ENCODE measurements around the gene MTCL1. TPM values are rescaled to one million over a fixed set of nuclear protein-coding genes. Genes with fewer than 3 reads are reported as not detected.
A peak's percentile ranks its signal among the peaks of the same experiment; 100 is the strongest.

Gene MTCL1
- total and polyA plus RNA-seq, 2 of the 8 experiments (the other 6 are each of a cell fraction or from before 2014, with no cell fraction given), result 16.6 to 60.8 TPM

DNA sequence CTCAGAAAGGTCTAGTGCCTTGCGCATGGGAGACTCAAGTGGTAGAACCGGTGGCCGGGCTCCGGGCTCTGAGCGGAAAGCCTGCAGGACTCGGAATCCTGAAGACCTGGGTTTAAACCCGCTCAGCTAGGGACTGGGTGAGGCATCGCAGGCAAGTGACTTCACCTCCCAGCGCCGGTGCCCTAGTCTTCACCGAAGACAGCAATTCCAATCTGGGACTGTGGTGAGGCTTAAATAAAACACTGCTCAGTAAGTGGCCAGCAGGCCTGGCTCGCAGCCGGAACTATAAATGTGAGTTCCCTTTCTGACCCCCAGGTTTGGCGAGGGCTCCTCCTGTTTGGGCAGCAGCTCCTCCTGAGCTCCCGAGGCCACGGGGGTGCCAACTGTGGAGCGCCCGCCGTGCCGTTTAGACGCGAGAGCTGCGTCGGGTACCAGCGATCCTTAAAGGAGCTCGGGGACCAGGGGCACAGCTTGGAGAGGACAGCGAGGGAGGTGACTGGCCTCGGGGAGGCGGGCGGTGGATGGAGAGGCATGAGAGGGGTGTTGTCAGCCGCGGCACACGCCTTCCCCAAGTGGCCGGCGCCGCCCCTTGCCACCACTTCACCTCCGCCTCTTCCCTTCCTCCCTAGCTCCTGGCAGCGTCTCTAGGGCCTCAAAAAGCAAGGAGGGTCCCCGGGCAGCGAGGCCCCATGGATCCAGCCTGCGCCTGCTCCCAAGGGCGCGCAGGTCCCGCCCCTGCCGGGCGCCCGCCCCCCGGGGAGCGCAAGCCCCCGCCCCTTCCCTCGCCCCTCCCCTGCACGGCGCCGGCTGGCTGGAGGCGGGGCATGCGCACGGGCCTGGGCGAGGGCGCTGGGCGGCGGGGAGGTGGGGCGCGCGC is 757 bp upstream of the MTCL1 start (continued):
- TF ChIP-seq POLR2A (IDR thresholded peaks at IDR 0.05; ENCODE audit: control extremely low read depth in 1 of 2, low read depth in 2 of 2, low read length in 2 of 2), result peak in 1 of 2 experiments; percentile 45; a peak in 1 of 3 replicates
- TF ChIP-seq RNF2 (IDR thresholded peaks at IDR 0.05; ENCODE audit: borderline replicate concordance, low read depth, low read length, missing control alignments, poor library complexity, severe bottlenecking), result no peak
- TF ChIP-seq SUZ12 (IDR thresholded peaks at IDR 0.05; ENCODE audit: low read length), result no peak
- no peak for TF ChIP-seq CBX8 (IDR thresholded peaks at IDR 0.05; ENCODE audit: borderline replicate concordance, low read depth, low read length)
- no peak for TF ChIP-seq MAFK (IDR thresholded peaks at IDR 0.05; ENCODE audit: low read depth, low read length)
- no peak for TF ChIP-seq CTBP2 (IDR thresholded peaks at IDR 0.05; ENCODE audit: borderline replicate concordance, insufficient read depth, insufficient read length, low read length)
- no peak for TF ChIP-seq HDAC6 (IDR thresholded peaks at IDR 0.05; ENCODE audit: low read depth, low read length)
- TF ChIP-seq KDM1A (IDR thresholded peaks at IDR 0.05; ENCODE audit: borderline replicate concordance, low read length), result no peak
- no peak for TF ChIP-seq TAF7 (optimal IDR thresholded peaks at IDR 0.05; ENCODE audit: borderline replicate concordance, low read depth, low read length)
- no peak for TF ChIP-seq FOSL1 (IDR thresholded peaks at IDR 0.05; ENCODE audit: insufficient read depth, low read depth, low read length)
- peak; percentile 85 for TF ChIP-seq KDM4A (IDR thresholded peaks at IDR 0.05; ENCODE audit: low read depth, low read length, severe bottlenecking)
- TF ChIP-seq TAF1 (IDR thresholded peaks at IDR 0.05; ENCODE audit: low read depth, low read length), result no peak
- no peak for TF ChIP-seq CHD2 (IDR thresholded peaks at IDR 0.05; ENCODE audit: low read length)
- no peak for TF ChIP-seq EGR1 (IDR thresholded peaks at IDR 0.05; ENCODE audit: borderline replicate concordance, low read depth, low read length)
- TF ChIP-seq CBX5 (IDR thresholded peaks at IDR 0.05; ENCODE audit: low read depth, low read length), result no peak
- TF ChIP-seq JUN (IDR thresholded peaks at IDR 0.05; ENCODE audit: low read depth, low read length), result no peak
- no peak for TF ChIP-seq SRF (IDR thresholded peaks at IDR 0.05; ENCODE audit: low read depth, low read length)
- TF ChIP-seq, protein P1, sequence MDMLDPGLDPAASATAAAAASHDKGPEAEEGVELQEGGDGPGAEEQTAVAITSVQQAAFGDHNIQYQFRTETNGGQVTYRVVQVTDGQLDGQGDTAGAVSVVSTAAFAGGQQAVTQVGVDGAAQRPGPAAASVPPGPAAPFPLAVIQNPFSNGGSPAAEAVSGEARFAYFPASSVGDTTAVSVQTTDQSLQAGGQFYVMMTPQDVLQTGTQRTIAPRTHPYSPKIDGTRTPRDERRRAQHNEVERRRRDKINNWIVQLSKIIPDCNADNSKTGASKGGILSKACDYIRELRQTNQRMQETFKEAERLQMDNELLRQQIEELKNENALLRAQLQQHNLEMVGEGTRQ (IDR thresholded peaks at IDR 0.05; ENCODE audit: low read length), result no peak
- no peak for TF ChIP-seq RBBP5 (IDR thresholded peaks at IDR 0.05; ENCODE audit: borderline replicate concordance, low read depth, low read length)
- peak; percentile 66 for TF ChIP-seq ASH2L (IDR thresholded peaks at IDR 0.05; ENCODE audit: low read length)
- no peak for TF ChIP-seq POU5F1 (IDR thresholded peaks at IDR 0.05; ENCODE audit: low read depth, low read length)
- no peak for TF ChIP-seq POLR2AphosphoS5 (IDR thresholded peaks at IDR 0.05; ENCODE audit: low read depth, low read length)
- no peak for TF ChIP-seq SP2 (IDR thresholded peaks at IDR 0.05; ENCODE audit: low read length)
- TF ChIP-seq CREB1 (IDR thresholded peaks at IDR 0.05), result no peak
